ENCODE measurements around the gene GPC3.
"Not testable (repeated sequence)": the region's sequence is repeated elsewhere in the genome, so short reads cannot be mapped to it uniquely, and the experiment has no call there.

The GPC3 gene

GRCh38 chrX:133994576-133994975, 9.2 kb upstream of the GPC3 start:
- DNase-seq = no peak

DNA sequence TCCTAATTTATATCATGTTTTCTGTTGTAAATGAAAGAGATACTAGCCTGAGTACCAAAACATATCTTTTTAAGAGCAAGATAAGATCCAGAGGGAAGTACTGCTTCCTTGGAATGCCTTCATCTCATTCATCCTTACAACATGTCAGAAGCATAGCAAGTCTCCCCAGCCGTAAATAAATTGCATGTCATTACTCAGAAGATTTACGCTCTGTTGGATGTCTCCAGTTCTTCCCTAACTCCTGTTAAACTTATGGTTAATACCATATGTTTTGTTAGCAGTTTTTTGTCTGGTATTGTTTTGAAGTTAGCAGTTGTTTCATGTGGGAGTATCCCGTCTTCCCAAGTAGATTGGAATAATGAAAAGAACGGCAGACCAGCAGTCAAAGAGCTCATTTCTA, 7.5 kb upstream of the GPC3 start:
- no peak for DNase-seq

- no peak for DNase-seq
Observed at GRCh38 chrX:133991814-133992213, 6.4 kb upstream of the GPC3 start.

DNA sequence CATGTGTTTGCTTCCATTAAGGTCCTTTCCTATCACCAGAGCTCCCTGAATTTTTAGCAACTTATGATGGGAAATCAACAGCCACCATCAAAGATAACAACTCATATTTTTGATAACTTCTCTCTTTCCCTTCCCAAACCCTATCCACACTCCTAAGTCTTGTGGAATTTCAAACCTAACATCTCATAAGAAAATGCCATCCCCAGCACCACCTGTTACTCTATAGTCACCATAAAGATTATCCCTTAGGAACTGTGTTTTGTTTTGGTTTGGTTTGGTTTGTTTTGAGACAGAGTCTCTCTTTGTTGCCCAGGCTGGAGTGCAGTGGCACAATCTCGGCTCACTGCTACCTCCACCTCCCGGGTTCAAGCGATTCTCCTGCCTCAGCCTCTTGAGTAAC, 5.7 kb upstream of the GPC3 start:
- DNase-seq = not testable (repeated sequence)

GRCh38 chrX:133989993-133990392, 4.6 kb upstream of the GPC3 start:
- DNase-seq = no peak

DNA sequence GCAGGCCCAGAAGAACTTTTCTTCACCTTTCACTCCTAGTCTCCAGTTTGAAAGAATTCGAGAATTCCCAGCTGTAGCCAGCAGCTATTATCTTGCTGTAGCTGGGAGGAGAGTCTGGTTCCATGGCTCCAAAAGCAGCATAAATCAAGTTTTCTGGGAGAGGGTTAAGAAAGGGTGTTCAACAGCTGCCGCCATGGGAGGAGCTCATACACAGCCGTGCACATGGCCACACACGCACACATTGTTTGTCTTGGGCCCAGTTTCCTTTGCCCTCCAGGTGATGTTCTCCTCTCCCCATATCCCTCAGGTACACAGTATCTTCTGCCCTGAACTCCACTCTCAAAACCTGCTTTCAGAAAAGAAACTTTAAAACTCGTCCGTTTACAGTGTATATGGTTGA, 4.1 kb upstream of the GPC3 start:
- no peak for DNase-seq

GRCh38 chrX:133988010-133988409, 2.6 kb upstream of the GPC3 start:
- DNase-seq = no peak

GRCh38 chrX:133987188-133987587, 1.8 kb upstream of the GPC3 start:
- DNase-seq = no peak

DNA sequence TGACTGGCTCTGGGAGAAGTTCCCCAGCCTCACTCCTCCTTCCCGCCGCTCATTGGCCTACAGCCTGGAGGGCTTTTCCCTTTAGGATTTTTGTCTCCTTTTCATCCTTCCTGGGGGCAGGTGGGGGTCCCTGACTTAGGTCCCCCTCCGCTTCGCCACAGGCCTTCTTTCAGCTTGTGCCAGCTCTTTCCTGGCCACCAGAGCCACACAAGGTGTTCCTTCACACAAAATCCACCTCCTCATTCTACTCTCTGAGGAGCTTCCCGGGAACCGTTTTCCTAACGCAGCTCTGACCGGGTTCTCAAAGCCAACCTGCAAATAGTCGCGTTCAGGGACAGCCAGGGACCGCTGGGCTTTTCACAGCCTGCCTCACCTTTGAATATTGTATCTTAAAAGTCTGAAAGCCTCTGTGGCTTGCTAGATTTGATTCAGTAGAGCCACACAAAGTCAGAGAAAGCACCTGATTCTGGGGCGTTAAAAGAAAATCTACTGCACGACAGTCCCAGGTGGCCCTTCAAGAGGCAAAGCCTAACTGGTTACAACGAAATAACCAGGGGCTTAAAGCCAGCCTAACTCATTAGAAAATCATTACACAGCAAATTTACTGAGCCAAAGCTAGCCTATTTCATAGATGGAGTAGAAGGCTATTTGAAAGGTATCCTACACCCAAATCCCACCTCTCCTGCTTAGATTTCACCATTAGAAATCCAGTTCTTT, 731 bp upstream of the GPC3 start:
- DNase-seq = no peak

- no peak for DNase-seq
Observed at GRCh38 chrX:133984857-133985163, 584 bp downstream of the GPC3 start.

DNA sequence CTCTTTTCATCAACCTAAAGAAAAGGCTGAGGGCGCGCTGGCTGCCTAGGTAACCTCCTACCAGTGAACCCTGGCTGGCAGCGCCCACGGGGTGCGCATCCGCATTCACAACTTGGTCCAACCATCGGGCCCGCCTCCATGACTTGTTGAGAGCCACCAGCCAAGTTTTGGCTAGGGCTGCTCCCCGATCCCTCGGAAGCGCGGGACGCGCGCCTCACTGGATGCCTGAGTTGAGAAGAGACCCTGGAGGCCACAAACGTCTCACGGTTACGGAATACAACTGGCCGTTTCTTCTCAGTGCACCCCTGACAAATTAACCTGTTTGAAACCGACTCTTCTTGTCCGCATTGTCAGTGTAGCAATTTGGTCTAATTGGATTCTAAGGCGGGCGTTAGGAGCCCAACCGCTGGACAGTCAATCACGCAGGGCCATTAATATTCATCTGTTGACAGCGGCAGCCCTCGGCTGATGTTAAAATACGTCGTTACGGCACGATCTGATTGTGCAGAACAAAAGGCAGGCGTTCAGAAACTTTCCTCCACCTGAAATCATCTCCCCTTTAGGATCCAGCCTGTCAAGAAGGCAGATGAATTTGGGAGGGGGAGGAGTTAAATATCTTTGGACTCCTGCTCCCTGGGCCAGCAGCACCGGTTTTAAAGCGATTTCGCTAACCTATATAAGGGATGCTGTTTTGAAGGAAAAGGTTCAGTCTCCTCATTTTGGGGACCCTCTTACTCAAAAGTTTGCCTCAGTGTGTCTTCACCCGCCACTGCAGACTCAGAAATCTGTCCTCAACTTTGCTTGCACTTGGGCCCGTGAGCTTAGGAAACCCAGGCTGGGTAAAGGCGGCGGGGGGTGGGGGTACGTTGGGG, 1.2 kb downstream of the GPC3 start:
- DNase-seq = no peak

- no peak for DNase-seq
Observed at GRCh38 chrX:133983256-133983973, 2.0 kb downstream of the GPC3 start.

- DNase-seq = no peak
Observed at GRCh38 chrX:133981924-133982323, 3.5 kb downstream of the GPC3 start.

DNA sequence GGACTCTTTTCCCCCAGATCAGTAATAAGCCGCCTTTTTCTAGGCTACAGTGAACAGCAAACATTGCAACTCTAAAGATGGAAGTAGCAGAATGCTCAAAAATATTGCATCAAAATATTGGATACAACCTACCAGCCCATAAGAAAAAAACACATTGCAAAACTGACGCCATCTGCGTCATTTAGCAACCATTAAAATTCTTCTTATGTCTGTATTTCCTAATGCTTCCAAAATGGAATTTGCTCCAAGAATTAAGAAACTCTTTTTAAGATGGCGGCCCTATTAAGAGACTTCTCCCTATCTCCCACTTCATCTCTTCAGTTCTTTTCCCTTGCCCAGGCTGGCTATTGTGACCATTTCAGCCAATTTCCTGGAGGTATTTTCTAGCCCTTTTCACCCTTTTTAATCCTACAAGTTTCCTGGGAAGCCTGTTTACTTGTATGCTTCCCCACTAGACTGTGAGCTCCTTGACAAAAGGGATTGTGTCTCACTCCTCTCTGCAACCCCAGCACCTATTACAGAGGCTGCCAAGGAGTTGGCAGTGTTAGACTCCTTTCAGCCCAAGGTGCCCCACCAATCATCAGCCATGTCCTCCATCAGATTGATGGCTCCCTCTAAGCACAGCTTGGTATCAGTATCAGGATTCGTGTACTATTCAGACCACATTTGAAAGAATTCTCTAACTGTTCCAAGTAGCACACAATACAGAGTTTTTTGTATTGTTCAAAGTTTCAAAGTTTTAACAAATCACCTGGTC, 4.4 kb downstream of the GPC3 start:
- DNase-seq = no peak

DNA sequence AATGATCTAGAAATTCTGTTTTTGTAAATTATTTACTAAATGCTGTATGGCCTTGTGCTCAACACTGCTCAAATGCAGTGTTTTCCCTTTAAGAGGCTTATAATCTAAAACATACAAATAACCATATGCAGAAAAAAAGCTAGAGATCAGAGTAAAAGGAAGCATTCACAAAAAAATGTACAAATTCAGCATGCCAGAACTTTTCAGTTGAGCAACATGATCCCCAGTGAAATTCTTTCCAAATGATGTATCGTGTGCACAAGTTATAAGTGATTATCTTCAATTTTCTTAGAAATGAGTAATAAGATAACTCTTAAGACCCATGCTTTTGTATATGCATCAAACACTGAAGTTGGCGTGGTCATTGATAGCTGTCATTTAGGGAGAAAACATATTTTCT, 5.0 kb downstream of the GPC3 start:
- DNase-seq = no peak

DNA sequence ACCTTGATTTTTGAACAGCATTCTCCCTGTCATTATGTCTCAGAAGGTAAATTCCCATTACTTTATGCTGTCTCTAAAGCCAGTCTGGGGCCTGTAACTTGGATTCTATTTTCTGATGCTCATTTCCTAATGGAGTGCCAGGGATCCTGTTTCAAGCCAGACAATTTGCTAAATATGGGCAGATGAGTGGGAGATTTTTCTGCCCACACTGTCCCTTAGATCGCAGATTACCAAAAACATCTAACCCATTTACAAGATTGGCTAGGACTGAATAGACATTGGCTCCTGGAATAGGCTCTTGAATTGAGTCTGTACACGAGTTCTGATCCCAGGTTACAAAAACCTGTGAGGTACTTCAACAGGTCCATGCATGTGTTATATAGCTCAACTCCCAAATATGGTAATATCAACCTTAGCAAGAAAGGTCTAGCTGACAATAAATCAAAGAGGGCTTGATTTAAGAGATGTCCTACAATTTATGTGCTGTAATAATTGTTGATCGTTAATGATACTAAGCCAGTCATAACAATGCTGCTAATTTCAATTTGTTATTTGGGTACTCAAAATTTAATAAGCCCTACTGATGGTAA, 5.7 kb downstream of the GPC3 start:
- DNase-seq = no peak

GRCh38 chrX:133973704-133974103, 11.7 kb downstream of the GPC3 start:
- no peak for DNase-seq

- no peak for DNase-seq
Observed at GRCh38 chrX:133972916-133973315, 12.5 kb downstream of the GPC3 start.

DNA sequence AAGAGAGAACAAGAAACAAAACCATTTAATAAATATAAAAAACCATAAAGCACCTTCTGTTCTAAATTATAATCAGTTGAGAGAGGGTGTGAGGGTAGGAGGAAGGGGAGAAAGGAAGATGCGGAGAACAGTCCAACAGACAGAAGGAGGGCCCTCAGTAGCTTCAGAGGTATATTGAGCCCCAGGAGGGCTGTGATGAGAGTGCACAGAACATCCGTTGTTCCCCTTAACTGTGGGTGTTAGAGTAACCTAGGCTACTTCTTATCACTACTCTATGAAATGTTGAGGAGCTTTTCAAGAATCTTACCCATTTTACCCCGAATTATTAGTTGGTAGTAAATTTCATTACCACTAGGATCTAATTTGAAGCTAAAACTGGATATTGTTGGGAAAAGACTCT, 13.8 kb downstream of the GPC3 start:
- no peak for DNase-seq

DNA sequence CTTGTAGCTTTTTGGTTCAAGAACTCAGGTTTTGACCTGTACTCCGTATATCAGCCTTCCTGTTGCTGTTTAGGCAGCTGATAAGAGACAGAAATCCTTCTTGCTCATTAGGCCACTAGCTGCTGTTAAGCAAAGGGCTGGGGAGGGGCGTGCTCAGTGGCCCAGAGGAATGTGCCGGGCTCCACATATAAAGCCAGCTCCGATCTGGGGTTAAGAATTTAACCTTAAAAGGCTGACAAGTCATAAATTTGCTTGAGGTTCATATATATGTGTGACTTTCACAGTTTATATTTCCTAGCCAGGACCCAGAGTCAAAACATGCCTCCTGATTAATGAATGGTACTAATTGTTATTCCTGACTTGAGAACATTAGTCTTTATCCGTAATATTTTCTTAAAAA, 15.3 kb downstream of the GPC3 start:
- no peak for DNase-seq

GRCh38 chrX:133969191-133969590, 16.2 kb downstream of the GPC3 start:
- DNase-seq = no peak

DNA sequence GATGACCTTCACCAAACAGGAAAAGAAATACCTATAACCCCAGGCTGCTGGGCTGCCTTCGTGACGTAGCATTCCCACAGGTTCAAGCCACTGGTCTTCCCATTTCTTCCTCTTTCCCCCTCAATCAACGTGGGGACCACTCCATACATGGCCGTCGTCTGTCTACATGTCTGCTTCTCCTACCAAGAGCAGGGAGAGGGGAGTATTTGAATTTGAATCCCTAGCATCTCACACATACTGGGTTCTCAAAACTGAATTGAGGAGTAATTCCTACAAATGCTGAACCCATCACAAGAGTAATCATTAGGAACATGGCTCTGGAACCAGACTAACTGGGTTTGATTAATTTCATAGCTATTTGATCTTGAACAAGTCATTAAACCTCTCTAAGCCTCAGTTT, 17.3 kb downstream of the GPC3 start:
- no peak for DNase-seq

DNA sequence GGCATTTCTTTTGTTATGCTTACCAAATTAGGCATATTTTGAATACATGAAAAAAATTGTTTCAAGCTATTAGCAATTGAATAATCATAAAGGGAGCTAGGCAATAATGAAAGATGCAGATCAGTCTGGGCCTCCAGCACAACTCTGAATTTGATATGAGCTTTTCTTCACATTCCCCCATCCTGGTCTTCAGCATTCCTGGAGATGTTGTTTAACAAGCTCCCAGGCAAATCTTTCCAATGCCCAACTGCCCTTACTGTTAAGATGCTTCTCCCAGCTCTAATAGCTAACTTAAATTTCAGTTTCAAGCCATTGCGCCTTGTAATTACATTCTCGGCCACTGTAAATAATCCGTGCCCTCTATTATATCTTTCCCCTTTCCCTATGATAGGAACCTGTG, 19.2 kb downstream of the GPC3 start:
- no peak for DNase-seq

Data from activated effector memory CD4-positive, alpha-beta T cell treated with Interleukin-2 at 50 U/mL for 16 hours (primary cell).